ENCODE measurements around the gene MLXIP.

- TF ChIP-seq ZNF366 (tag by site-specific recombination; conservative IDR thresholded peaks at IDR 0.05) (no peak), CTCF (tag by site-specific recombination; IDR thresholded peaks at IDR 0.05) (no peak), ZNF473 (tag by site-specific recombination; IDR thresholded peaks at IDR 0.05) (no peak), YY1 (tag by site-specific recombination; IDR thresholded peaks at IDR 0.05) (no peak), ZNF350 (tag by site-specific recombination; IDR thresholded peaks at IDR 0.05) (no peak), ZNF768 (tag by site-specific recombination; IDR thresholded peaks at IDR 0.05) (no peak), ZSCAN30 (tag by site-specific recombination; IDR thresholded peaks at IDR 0.05) (no peak)
Measured at GRCh38 chr12:122123761-122124145, 45.2 kb downstream of the MLXIP start.

Measured in HEK293 (cell line).